Hepatocyte (in vitro differentiated cells): Measurements from ENCODE around the gene MYO1D.

Source experiments
- CTCF ChIP-seq: fragments of 200-600 bp; sonication (generic); IDR thresholded peaks from 2 replicates; pipeline ENCODE4 v1.5.1; 2016; ENCODE audit warnings: antibody characterized with exemption, mild to moderate bottlenecking; ENCODE audit not compliant: poor library complexity
- EZH2 ChIP-seq: fragments of 200-600 bp; sonication (generic); IDR thresholded peaks from 2 replicates; pipeline ENCODE4 v1.6.1; 2016; ENCODE audit warnings: antibody characterized with exemption, mild to moderate bottlenecking, borderline replicate concordance
- EZH2phosphoT487 ChIP-seq: fragments of 200-600 bp; sonication (generic); IDR thresholded peaks from one replicate; pipeline ENCODE4 v1.6.1; 2018; ENCODE audit warnings: antibody characterized with exemption, mild to moderate bottlenecking, low read depth, moderate library complexity; ENCODE audit not compliant: unreplicated experiment, severe bottlenecking

- TF ChIP-seq CTCF (no peak), EZH2 (no peak), EZH2phosphoT487 (no peak)
Observed at GRCh38 chr17:32880671-32881453, 3.9 kb upstream of the MYO1D start.
